CD8-positive, alpha-beta memory T cell (primary cell): ENCODE data around the gene TBC1D22A. TPM values are rescaled to one million over a fixed set of nuclear protein-coding genes. Genes with fewer than 3 reads are reported as not detected.

Source experiments
- CTCF ChIA-PET: fragments of 350-600 bp; sonication (Branson Sonifier 250); formaldehyde crosslinking; loops from one replicate; lab custom pipeline; 2021; ENCODE audit warnings: antibody characterized with exemption; lab: Charles Lee
- POLR2A ChIA-PET: fragments of 350-600 bp; sonication (Branson Sonifier 250); formaldehyde crosslinking; loops from one replicate; lab custom pipeline; 2021; ENCODE audit warnings: antibody characterized with exemption; lab: Charles Lee
- DNase-seq, 5 donors: peaks; one replicate each; pipeline versions ENCODE4 v3.0.0 to v3.0.0-alpha.2; 2020 to 2022; ENCODE audit warnings: mixed read lengths in 1 of 5
- H3K27ac ChIP-seq: one replicate; pipeline ENCODE4 v1.7.0; 2013; ENCODE audit warnings: low read depth, mild to moderate bottlenecking, low read length, moderate library complexity
- H3K27me3 ChIP-seq: 2 replicates; pipeline ENCODE4 v1.7.0; 2013; ENCODE audit warnings: low read length, mild to moderate bottlenecking; ENCODE audit not compliant: insufficient read depth, poor library complexity, severe bottlenecking
- H3K36me3 ChIP-seq: 2 replicates; pipeline ENCODE4 v1.7.0; 2013; ENCODE audit warnings: mild to moderate bottlenecking, low read length, moderate library complexity; ENCODE audit not compliant: insufficient read depth
- H3K4me1 ChIP-seq: 2 replicates; pipeline ENCODE4 v1.7.0; 2013; ENCODE audit warnings: mild to moderate bottlenecking, low read length, moderate library complexity; ENCODE audit not compliant: insufficient read depth
- H3K4me3 ChIP-seq: 2 replicates; pipeline ENCODE4 v1.7.0; 2013; ENCODE audit warnings: mild to moderate bottlenecking, low read length
- H3K9me3 ChIP-seq: 2 replicates; pipeline ENCODE4 v1.7.0; 2013; ENCODE audit warnings: mild to moderate bottlenecking, low read length
- H3K27ac Mint-ChIP-seq, 8 donors: one replicate each; pipeline ENCODE4 v1.8.0; 2020 to 2021; ENCODE audit warnings: mixed read lengths in 8 of 8, mild to moderate bottlenecking in 6 of 8, inconsistent platforms in 3 of 8, moderate library complexity in 3 of 8
- H3K27me3 Mint-ChIP-seq, 2 donors: one replicate each; pipeline ENCODE4 v1.8.0; 2020 to 2021; ENCODE audit warnings: mixed read lengths in 2 of 2, mild to moderate bottlenecking in 1 of 2, moderate library complexity in 1 of 2
- H3K36me3 Mint-ChIP-seq, 3 donors: one replicate each; pipeline ENCODE4 v1.8.0; 2020 to 2021; ENCODE audit warnings: mixed read lengths in 3 of 3, inconsistent platforms in 1 of 3, mild to moderate bottlenecking in 1 of 3
- H3K4me1 Mint-ChIP-seq, 3 donors: one replicate each; pipeline ENCODE4 v1.8.0; 2020 to 2021; ENCODE audit warnings: mixed read lengths in 3 of 3, inconsistent platforms in 1 of 3, mild to moderate bottlenecking in 1 of 3
- H3K4me3 Mint-ChIP-seq, 7 donors: one replicate each; pipeline ENCODE4 v1.8.0; 2020 to 2021; ENCODE audit warnings: mixed read lengths in 7 of 7, mild to moderate bottlenecking in 6 of 7, moderate library complexity in 4 of 7, inconsistent platforms in 2 of 7
- H3K9me3 Mint-ChIP-seq, 5 donors: one replicate each; pipeline ENCODE4 v1.8.0; 2020 to 2022; ENCODE audit warnings: mixed read lengths in 5 of 5, mild to moderate bottlenecking in 3 of 5, moderate library complexity in 2 of 5, inconsistent platforms in 1 of 5
- polyA plus RNA-seq: library from polyadenylated mRNA; unstranded; fragments of 300-500 nt; fragmentation: Illumina TruSeq; gene quantifications from one replicate; pipeline ENCODE4 v1.2.3, GENCODE V29; 2021
- total RNA-seq, 2 experiments: library from RNA; stranded (reverse); gene quantifications; one replicate each; pipeline ENCODE4 v1.2.3, GENCODE V29; 2021

The TBC1D22A gene
- total and polyA plus RNA-seq, 3 experiments from 2014 or later = 26.6 to 34.8 (median 34.0) TPM

GRCh38 chr22:46934746-46935491 is 172.5 kb downstream of the TBC1D22A start:
- Mint-ChIP-seq H3K4me1 (peaks cover 20 to 56% (median 29%) of the 10 kb centered on the region in 3 donors), H3K36me3 (peaks cover 0 to 50% (median 14%) of the 10 kb centered on the region in 3 donors), H3K27me3 (no peaks in the 10 kb centered on the region), H3K9me3 (no peaks in the 10 kb centered on the region), H3K27ac (peak overlapping the region in 5 of 8 donors; percentile 14 to 73 (median 43)), H3K4me3 (no peak overlapping the region)
- no peaks in the 10 kb centered on the region for H3K4me1 ChIP-seq
- no peaks in the 10 kb centered on the region for H3K36me3 ChIP-seq
- H3K27me3 ChIP-seq = no peaks in the 10 kb centered on the region
- H3K4me3 ChIP-seq = no peak overlapping the region
- POLR2A ChIA-PET = no interaction called here
- no peaks in the 10 kb centered on the region for H3K9me3 ChIP-seq
- CTCF ChIA-PET = no interaction called here
- no peak for DNase-seq
- H3K27ac ChIP-seq = peak overlapping the region; percentile 49

GRCh38 chr22:46935506-46936377 is 173.3 kb downstream of the TBC1D22A start:
- CTCF ChIA-PET = no interaction called here

GRCh38 chr22:46936378-46936903 is 174.0 kb downstream of the TBC1D22A start:
- Histone ChIP-seq H3K9me3 (no peaks in the 10 kb centered on the region), H3K4me3 (no peak overlapping the region), H3K36me3 (no peaks in the 10 kb centered on the region), H3K27me3 (no peaks in the 10 kb centered on the region), H3K27ac (no peak overlapping the region), H3K4me1 (no peaks in the 10 kb centered on the region)
- H3K27me3 Mint-ChIP-seq = no peaks in the 10 kb centered on the region
- H3K4me1 Mint-ChIP-seq = peaks cover 17 to 47% (median 29%) of the 10 kb centered on the region in 3 donors
- no peak for DNase-seq
- H3K9me3 Mint-ChIP-seq = no peaks in the 10 kb centered on the region
- H3K4me3 Mint-ChIP-seq = no peak overlapping the region
- no peak overlapping the region for H3K27ac Mint-ChIP-seq
- peaks cover 0 to 41% (median 11%) of the 10 kb centered on the region in 3 donors for H3K36me3 Mint-ChIP-seq
- ChIA-PET CTCF (no interaction called here), POLR2A (no interaction called here)

More at GRCh38 chr22:46935506-46936377, 173.3 kb downstream of the TBC1D22A start:
- Mint-ChIP-seq H3K4me1 (peaks cover 20 to 54% (median 29%) of the 10 kb centered on the region in 3 donors), H3K9me3 (no peaks in the 10 kb centered on the region), H3K4me3 (peak overlapping the region in 1 of 7 donors; percentile 56), H3K27me3 (no peaks in the 10 kb centered on the region), H3K27ac (peak overlapping the region in 3 of 8 donors; percentile 30 to 88 (median 48)), H3K36me3 (peaks cover 0 to 47% (median 11%) of the 10 kb centered on the region in 3 donors)
- POLR2A ChIA-PET = no interaction called here
- peak overlapping the region; percentile 10 for H3K27ac ChIP-seq
- no peak overlapping the region for H3K4me3 ChIP-seq
- no peaks in the 10 kb centered on the region for H3K4me1 ChIP-seq
- no peaks in the 10 kb centered on the region for H3K9me3 ChIP-seq
- H3K27me3 ChIP-seq = no peaks in the 10 kb centered on the region
- DNase-seq = no peak
- H3K36me3 ChIP-seq = no peaks in the 10 kb centered on the region

GRCh38 chr22:46937185-46937584 is 174.7 kb downstream of the TBC1D22A start:
- ChIA-PET CTCF (no interaction called here), POLR2A (no interaction called here)
- no peak for DNase-seq
- no peaks in the 10 kb centered on the region for H3K27me3 ChIP-seq
- Mint-ChIP-seq H3K36me3 (peaks cover 0 to 34% (median 4%) of the 10 kb centered on the region in 3 donors), H3K27ac (no peak overlapping the region), H3K4me3 (no peak overlapping the region), H3K9me3 (no peaks in the 10 kb centered on the region), H3K4me1 (peaks cover 14 to 39% (median 23%) of the 10 kb centered on the region in 3 donors), H3K27me3 (no peaks in the 10 kb centered on the region)
- no peak overlapping the region for H3K27ac ChIP-seq
- H3K9me3 ChIP-seq = no peaks in the 10 kb centered on the region
- no peaks in the 10 kb centered on the region for H3K4me1 ChIP-seq
- H3K36me3 ChIP-seq = no peaks in the 10 kb centered on the region
- H3K4me3 ChIP-seq = no peak overlapping the region

GRCh38 chr22:46937939-46938338 is 175.5 kb downstream of the TBC1D22A start:
- H3K9me3 Mint-ChIP-seq = no peaks in the 10 kb centered on the region
- DNase-seq = no peak
- H3K27me3 Mint-ChIP-seq = no peaks in the 10 kb centered on the region
- no peaks in the 10 kb centered on the region for H3K36me3 ChIP-seq
- H3K27ac Mint-ChIP-seq = no peak overlapping the region
- ChIA-PET POLR2A (no interaction called here), CTCF (no interaction called here)
- H3K4me3 Mint-ChIP-seq = no peak overlapping the region
- H3K9me3 ChIP-seq = no peaks in the 10 kb centered on the region
- no peak overlapping the region for H3K4me3 ChIP-seq
- peaks cover 14 to 35% (median 20%) of the 10 kb centered on the region in 3 donors for H3K4me1 Mint-ChIP-seq
- H3K27ac ChIP-seq = no peak overlapping the region
- peaks cover 0 to 36% (median 7%) of the 10 kb centered on the region in 3 donors for H3K36me3 Mint-ChIP-seq
- no peaks in the 10 kb centered on the region for H3K4me1 ChIP-seq
- no peaks in the 10 kb centered on the region for H3K27me3 ChIP-seq

- Histone ChIP-seq H3K9me3 (no peaks in the 10 kb centered on the region), H3K36me3 (no peaks in the 10 kb centered on the region), H3K27me3 (no peaks in the 10 kb centered on the region), H3K4me3 (no peak overlapping the region), H3K27ac (no peak overlapping the region), H3K4me1 (no peaks in the 10 kb centered on the region)
- POLR2A ChIA-PET = no interaction called here
- H3K27ac Mint-ChIP-seq = peak overlapping the region in 1 of 8 donors; percentile 38
- H3K36me3 Mint-ChIP-seq = peaks cover 0 to 40% (median 13%) of the 10 kb centered on the region in 3 donors
- H3K4me1 Mint-ChIP-seq = peaks cover 10 to 22% (median 10%) of the 10 kb centered on the region in 3 donors
- no peaks in the 10 kb centered on the region for H3K27me3 Mint-ChIP-seq
- H3K9me3 Mint-ChIP-seq = no peaks in the 10 kb centered on the region
- no peak overlapping the region for H3K4me3 Mint-ChIP-seq
- no peak for DNase-seq
- CTCF ChIA-PET = no interaction called here
Measured at GRCh38 chr22:46941968-46942798, 179.7 kb downstream of the TBC1D22A start.

GRCh38 chr22:46942799-46943785 is 180.6 kb downstream of the TBC1D22A start:
- H3K9me3 ChIP-seq = no peaks in the 10 kb centered on the region
- Mint-ChIP-seq H3K27me3 (no peaks in the 10 kb centered on the region), H3K9me3 (no peaks in the 10 kb centered on the region), H3K4me3 (no peak overlapping the region), H3K4me1 (peaks cover 15 to 29% (median 16%) of the 10 kb centered on the region in 3 donors), H3K27ac (peak overlapping the region in 2 of 8 donors; percentile 38 to 55), H3K36me3 (peaks cover 0 to 46% (median 13%) of the 10 kb centered on the region in 3 donors)
- DNase-seq = no peak
- H3K4me1 ChIP-seq = no peaks in the 10 kb centered on the region
- no peaks in the 10 kb centered on the region for H3K27me3 ChIP-seq
- no peak overlapping the region for H3K27ac ChIP-seq
- no peak overlapping the region for H3K4me3 ChIP-seq
- ChIA-PET CTCF (no interaction called here), POLR2A (no interaction called here)
- H3K36me3 ChIP-seq = no peaks in the 10 kb centered on the region
